B cell (primary cell): ENCODE results near the gene NDUFA8.

ENCODE experiments used
- CTCF ChIP-seq: fragments of 200-600 bp; IDR thresholded peaks from one replicate; pipeline ENCODE4 v1.8.0; 2022; ENCODE audit warnings: antibody characterized with exemption, mild to moderate bottlenecking
- EZH2 ChIP-seq: IDR thresholded peaks from 2 replicates; pipeline ENCODE4 v1.6.1; 2012; ENCODE audit warnings: borderline replicate concordance, low read depth, mild to moderate bottlenecking, moderate library complexity, low read length; ENCODE audit not compliant: insufficient read depth, poor library complexity, severe bottlenecking

GRCh38 chr9:122162415-122162814 lies 2.8 kb upstream of the NDUFA8 start:
- no peak for TF ChIP-seq CTCF
- TF ChIP-seq EZH2: no peak
